Common myeloid progenitor, CD34-positive (primary cell): Measurements from ENCODE around the gene ELAC2. TPM values are rescaled to one million over a fixed set of nuclear protein-coding genes. Genes with fewer than 3 reads are reported as not detected.

Experiments
- CTCF ChIA-PET: fragments of 350-600 bp; sonication (Branson Sonifier 250); formaldehyde crosslinking; loops from one replicate; lab custom pipeline; 2021; ENCODE audit warnings: antibody characterized with exemption; lab: Charles Lee
- POLR2A ChIA-PET: fragments of 350-600 bp; sonication (Branson Sonifier 250); formaldehyde crosslinking; loops from one replicate; lab custom pipeline; 2021; ENCODE audit warnings: antibody characterized with exemption; lab: Charles Lee
- DNase-seq, 3 donors: peaks; one replicate each; pipeline versions ENCODE4 v3.0.0 to v3.0.0-alpha.2; 2013
- H3K27ac ChIP-seq, 2 experiments: 1 replicate in 1 of 2; 2 replicates in 1 of 2; pipeline ENCODE4 v1.7.0; 2013; ENCODE audit warnings: inconsistent platforms in 2 of 2, low read length in 2 of 2, mild to moderate bottlenecking in 2 of 2, low read depth in 1 of 2, moderate library complexity in 1 of 2; ENCODE audit not compliant: severe bottlenecking in 2 of 2, insufficient read depth in 1 of 2, poor library complexity in 1 of 2
- H3K27me3 ChIP-seq, 5 experiments: replicated peaks in 2 of 5; 1 replicate in 3 of 5; 2 replicates in 2 of 5; pipeline versions ENCODE4 v1.6.1 to v1.7.0; 2013; ENCODE audit warnings: low read length in 4 of 5, mild to moderate bottlenecking in 2 of 5, moderate library complexity in 2 of 5, inconsistent platforms in 1 of 5; ENCODE audit not compliant: insufficient read depth in 5 of 5, control insufficient read depth in 4 of 5
- H3K36me3 ChIP-seq, 4 experiments: 1 replicate in 2 of 4; 2 replicates in 2 of 4; pipeline versions ENCODE4 v1.6.1 to v1.7.0; 2013; ENCODE audit warnings: low read length in 3 of 4, control low read depth in 1 of 4, mild to moderate bottlenecking in 1 of 4; ENCODE audit not compliant: control insufficient read depth in 4 of 4, insufficient read depth in 4 of 4
- H3K4me1 ChIP-seq, 4 experiments: 1 replicate in 3 of 4; 2 replicates in 1 of 4; pipeline versions ENCODE4 v1.6.1 to v1.7.1; 2013; ENCODE audit warnings: low read length in 3 of 4, mild to moderate bottlenecking in 3 of 4, control low read depth in 1 of 4, inconsistent platforms in 1 of 4, moderate library complexity in 1 of 4; ENCODE audit not compliant: control insufficient read depth in 4 of 4, insufficient read depth in 4 of 4; ENCODE audit errors: control extremely low read depth in 1 of 4
- H3K4me3 ChIP-seq, 7 experiments: 1 replicate in 4 of 7; 2 replicates in 3 of 7; pipeline versions ENCODE4 v1.5.1 to v1.7.0; 2013; ENCODE audit warnings: mild to moderate bottlenecking in 7 of 7, low read length in 6 of 7, moderate library complexity in 6 of 7, inconsistent platforms in 2 of 7, low read depth in 2 of 7, control low read depth in 1 of 7; ENCODE audit not compliant: insufficient read depth in 4 of 7, control insufficient read depth in 1 of 7; ENCODE audit errors: extremely low read depth in 1 of 7
- H3K9me3 ChIP-seq, 5 experiments: 1 replicate in 4 of 5; 2 replicates in 1 of 5; pipeline versions ENCODE4 v1.6.1 to v1.7.1; 2013; ENCODE audit warnings: low read length in 4 of 5, mild to moderate bottlenecking in 2 of 5, inconsistent platforms in 1 of 5, low read depth in 1 of 5, moderate library complexity in 1 of 5; ENCODE audit not compliant: control insufficient read depth in 4 of 5, insufficient read depth in 2 of 5; ENCODE audit errors: control extremely low read depth in 1 of 5
- WGBS: methylation state at CpG from one replicate; pipeline ENCODE4 v1.1.5; 2013; ENCODE audit not compliant: insufficient coverage; 5-methylcytosine and 5-hydroxymethylcytosine counted together
- polyA plus RNA-seq: library from polyadenylated mRNA; unstranded; fragments of 120-200 nt; gene quantifications from one replicate; pipeline ENCODE4 v1.2.1, GENCODE V29; 2013

The ELAC2 gene, protein sequence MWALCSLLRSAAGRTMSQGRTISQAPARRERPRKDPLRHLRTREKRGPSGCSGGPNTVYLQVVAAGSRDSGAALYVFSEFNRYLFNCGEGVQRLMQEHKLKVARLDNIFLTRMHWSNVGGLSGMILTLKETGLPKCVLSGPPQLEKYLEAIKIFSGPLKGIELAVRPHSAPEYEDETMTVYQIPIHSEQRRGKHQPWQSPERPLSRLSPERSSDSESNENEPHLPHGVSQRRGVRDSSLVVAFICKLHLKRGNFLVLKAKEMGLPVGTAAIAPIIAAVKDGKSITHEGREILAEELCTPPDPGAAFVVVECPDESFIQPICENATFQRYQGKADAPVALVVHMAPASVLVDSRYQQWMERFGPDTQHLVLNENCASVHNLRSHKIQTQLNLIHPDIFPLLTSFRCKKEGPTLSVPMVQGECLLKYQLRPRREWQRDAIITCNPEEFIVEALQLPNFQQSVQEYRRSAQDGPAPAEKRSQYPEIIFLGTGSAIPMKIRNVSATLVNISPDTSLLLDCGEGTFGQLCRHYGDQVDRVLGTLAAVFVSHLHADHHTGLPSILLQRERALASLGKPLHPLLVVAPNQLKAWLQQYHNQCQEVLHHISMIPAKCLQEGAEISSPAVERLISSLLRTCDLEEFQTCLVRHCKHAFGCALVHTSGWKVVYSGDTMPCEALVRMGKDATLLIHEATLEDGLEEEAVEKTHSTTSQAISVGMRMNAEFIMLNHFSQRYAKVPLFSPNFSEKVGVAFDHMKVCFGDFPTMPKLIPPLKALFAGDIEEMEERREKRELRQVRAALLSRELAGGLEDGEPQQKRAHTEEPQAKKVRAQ
- polyA plus RNA-seq = 57.8 TPM

DNA sequence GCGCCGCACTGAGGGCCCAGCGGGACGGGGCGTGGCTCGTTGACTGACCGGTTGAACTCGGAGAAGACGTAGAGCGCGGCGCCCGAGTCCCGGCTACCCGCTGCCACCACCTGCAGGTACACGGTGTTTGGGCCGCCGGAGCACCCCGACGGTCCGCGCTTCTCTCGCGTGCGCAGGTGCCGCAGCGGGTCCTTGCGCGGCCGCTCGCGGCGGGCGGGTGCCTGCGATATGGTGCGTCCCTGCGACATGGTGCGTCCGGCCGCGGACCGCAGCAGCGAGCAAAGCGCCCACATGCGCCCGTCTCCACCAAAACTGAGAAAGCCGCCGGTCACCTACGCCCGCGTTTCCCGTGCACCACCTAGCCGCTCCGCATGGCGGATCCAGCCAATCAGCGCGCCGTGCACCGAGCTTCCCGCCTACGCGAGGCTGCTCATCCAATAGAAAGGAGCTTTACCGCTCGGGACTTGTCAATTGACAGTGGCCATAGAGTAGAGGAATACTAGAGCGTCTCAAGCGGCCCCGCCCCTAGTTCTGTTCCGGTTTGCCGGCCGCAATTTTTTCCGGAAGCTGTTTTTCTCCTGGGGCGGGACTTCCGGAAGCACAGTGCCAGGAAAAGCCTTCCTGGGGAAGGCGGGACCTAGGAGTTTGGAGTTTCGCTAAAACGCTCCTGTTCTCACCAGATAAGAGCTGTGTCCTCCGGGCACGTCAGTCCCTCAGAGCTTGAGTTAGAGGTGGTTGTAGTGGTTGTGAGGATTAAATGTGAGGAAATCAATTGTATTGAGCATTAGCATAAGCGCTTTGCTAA, at the start of gene ELAC2:
TSS of gene ELAC2 (minus strand) at position 373 of the 805 bp plus-strand sequence. CDS start at position 293, 80 bp downstream.
- POLR2A ChIA-PET = interaction anchor here (0.6 kb wide), 1 partner anchor 129 kb away, joined by 3 read pairs; no protein-coding TSS in a partner anchor
- CTCF ChIA-PET = interaction anchor here (1.0 to 6.1 kb wide), 3 partner anchors 12 to 22 kb away, joined by 3 to 57 read pairs (median 23); no protein-coding TSS in a partner anchor

DNA sequence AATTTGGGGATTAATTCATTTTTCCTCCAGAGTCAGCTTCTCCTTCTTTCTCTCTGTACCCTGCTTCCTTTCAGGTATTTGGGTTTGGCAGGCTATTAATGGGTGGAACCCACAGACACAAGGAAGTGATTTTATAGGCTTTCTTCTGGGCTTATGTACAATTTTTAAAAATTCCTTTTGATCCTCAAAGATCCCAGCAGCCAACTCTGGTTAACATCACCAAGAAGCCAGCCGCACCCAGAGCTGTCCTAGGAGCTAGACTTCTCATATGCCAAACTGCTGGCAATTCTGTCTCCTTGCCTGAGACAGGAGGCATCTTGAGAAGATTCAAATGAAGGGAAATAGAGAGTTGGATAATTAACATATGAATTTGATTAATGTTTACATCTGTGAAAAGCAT, 47.2 kb upstream of the ELAC2 start:
- Histone ChIP-seq H3K4me1 (no peaks in the 10 kb centered on the region), H3K4me3 (no peak overlapping the region), H3K27me3 (no peaks in the 10 kb centered on the region), H3K27ac (no peak overlapping the region), H3K36me3 (no peaks in the 10 kb centered on the region), H3K9me3 (peaks cover 0 to 8% (median 0%) of the 10 kb centered on the region in 5 experiments)
- DNase-seq = no peak
- ChIA-PET CTCF (no interaction called here), POLR2A (no interaction called here)
- no CpG with 5 or more reads among the region's 1 CpG for WGBS

More for the DNA sequence above, at the start of gene ELAC2:
- Histone ChIP-seq H3K27ac (peak within 1 kb of the TSS; percentile 73 to 88), H3K27me3 (no peaks in the 10 kb centered on the region), H3K9me3 (no peaks in the 10 kb centered on the region), H3K4me3 (peak within 1 kb of the TSS; percentile 81 to 97 (median 91)), H3K36me3 (peaks cover 14 to 29% (median 29%) of the 10 kb centered on the region in 4 experiments), H3K4me1 (peaks cover 3 to 17% (median 11%) of the 10 kb centered on the region in 4 experiments)
- WGBS = under 1% methylated on average over 72 of the region's 79 CpGs
- DNase-seq = peak; percentile 97 to 98 (median 97)

DNA sequence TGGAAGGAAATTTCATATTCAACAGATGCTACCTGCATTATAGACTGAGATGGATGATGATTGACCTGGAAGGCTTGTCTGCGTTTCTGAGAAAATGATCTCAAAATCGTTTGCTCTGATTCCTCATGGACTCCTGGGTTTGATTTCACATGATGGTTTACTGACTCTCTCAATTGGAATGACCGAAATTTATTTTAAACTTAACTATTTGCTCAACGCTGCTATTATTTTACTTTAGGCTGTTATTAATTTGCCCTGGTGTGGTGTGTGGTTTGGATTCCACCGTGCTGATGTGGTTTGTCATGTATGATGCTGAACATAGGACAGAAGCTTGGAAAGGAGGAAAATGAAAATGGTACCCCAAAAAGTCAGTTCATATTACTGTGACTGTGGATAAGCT, 37.3 kb upstream of the ELAC2 start:
- H3K9me3 ChIP-seq = no peaks in the 10 kb centered on the region
- H3K36me3 ChIP-seq = no peaks in the 10 kb centered on the region
- no peak overlapping the region for H3K4me3 ChIP-seq
- DNase-seq = no peak
- CTCF ChIA-PET = no interaction called here
- no peak overlapping the region for H3K27ac ChIP-seq
- POLR2A ChIA-PET = no interaction called here
- 92% methylated on average over 5 of the region's 5 CpGs for WGBS
- no peaks in the 10 kb centered on the region for H3K4me1 ChIP-seq
- no peaks in the 10 kb centered on the region for H3K27me3 ChIP-seq

DNA sequence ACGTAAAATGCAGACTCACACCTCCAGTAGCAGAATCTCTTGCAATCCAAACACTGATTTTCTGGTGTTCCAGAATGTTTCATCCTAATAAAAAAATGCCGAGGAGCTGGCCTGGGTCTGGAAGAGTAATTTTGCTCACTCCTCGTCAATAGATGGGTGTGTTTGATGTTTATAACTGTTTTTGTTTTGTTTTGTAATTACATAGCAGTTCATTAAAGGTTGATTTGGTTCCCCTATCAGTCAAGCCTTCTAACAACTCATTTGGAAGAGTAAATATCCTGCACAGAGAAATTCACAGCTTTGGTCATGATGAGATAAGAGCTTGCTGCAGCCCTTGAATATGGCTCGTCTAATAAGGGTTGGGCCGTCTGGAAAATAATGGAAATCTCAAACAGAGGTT, 36.8 kb upstream of the ELAC2 start:
- WGBS = 50% methylated on average over 3 of the region's 5 CpGs
- DNase-seq = no peak
- Histone ChIP-seq H3K9me3 (no peaks in the 10 kb centered on the region), H3K27me3 (no peaks in the 10 kb centered on the region), H3K4me1 (no peaks in the 10 kb centered on the region), H3K4me3 (no peak overlapping the region), H3K36me3 (no peaks in the 10 kb centered on the region), H3K27ac (no peak overlapping the region)
- ChIA-PET CTCF (no interaction called here), POLR2A (no interaction called here)

DNA sequence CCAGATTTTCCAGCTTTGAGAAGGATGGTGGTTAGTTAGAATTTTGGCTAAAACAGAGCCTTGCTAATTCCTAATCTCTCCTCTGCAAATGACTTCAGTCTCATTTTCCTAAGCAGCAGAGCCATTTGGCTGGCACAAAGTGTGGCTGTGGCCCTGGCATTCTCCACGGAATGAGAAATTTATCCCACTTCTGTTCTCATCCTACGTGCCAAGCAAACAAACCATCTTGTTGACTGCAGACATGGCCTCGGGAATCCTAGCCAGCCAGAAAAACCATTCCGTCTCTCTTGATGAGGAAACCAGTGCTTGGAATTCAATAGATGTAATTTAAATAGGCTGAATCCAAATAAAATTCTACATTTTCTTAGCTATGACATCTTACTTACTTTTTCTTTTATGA, 34.1 kb upstream of the ELAC2 start:
- 96% methylated on average over 3 of the region's 4 CpGs for whole genome bisulfite sequencing
- ChIA-PET CTCF (interaction anchor here (1.3 kb wide), 1 partner anchor 21 kb away, joined by 3 read pairs; no protein-coding TSS in a partner anchor), POLR2A (no interaction called here)
- Histone ChIP-seq H3K4me3 (no peak overlapping the region), H3K36me3 (no peaks in the 10 kb centered on the region), H3K27ac (no peak overlapping the region), H3K27me3 (no peaks in the 10 kb centered on the region), H3K9me3 (no peaks in the 10 kb centered on the region), H3K4me1 (no peaks in the 10 kb centered on the region)
- DNase-seq = no peak

DNA sequence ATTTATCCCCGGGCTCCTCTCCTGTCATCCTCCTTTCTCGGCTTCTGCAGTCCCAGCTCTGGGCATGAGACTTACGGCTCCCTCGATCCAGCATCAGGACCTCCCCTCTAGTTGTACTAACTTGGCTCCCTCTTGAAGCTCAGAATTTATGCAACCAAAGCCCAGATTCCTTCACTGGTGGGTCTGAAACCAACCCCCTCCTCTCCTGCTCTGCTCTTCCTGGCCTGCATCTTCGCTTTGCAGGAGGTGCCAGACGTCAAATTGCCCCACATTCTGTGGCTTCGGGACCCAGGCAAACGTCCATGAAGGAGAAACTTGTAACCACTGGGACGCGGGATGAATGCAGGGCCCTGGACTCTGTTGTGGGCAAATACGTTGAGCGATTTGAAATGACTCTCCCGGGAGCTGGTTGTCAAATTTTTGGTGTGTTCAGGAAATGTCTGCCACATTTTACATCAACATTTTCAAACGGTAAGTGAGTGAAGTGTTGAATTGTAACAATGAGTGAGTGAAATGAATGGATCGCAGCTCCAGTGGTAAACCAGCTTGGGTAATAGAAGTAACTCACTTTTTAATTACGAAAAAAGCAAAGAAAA, 29.3 kb upstream of the ELAC2 start:
- H3K36me3 ChIP-seq = no peaks in the 10 kb centered on the region
- WGBS = 71% methylated on average over 13 of the region's 16 CpGs
- no peak overlapping the region for H3K27ac ChIP-seq

More for the DNA sequence above, 29.3 kb upstream of the ELAC2 start:
- H3K27me3 ChIP-seq = peaks cover 0 to 5% (median 2%) of the 10 kb centered on the region in 5 experiments
- no peaks in the 10 kb centered on the region for H3K4me1 ChIP-seq
- ChIA-PET POLR2A (no interaction called here), CTCF (no interaction called here)
- H3K4me3 ChIP-seq = no peak overlapping the region
- H3K9me3 ChIP-seq = no peaks in the 10 kb centered on the region
- DNase-seq = no peak
